GM19463 (cell line): Measurements from ENCODE around the gene DUSP6.

ENCODE experiments used
- ATAC-seq: cut with Tn5 transposase; IDR thresholded peaks from one replicate; pipeline ENCODE4 v1.9.1; 2021; ENCODE audit warnings: mild to moderate bottlenecking, moderate library complexity; ENCODE audit not compliant: unreplicated experiment

Gene DUSP6

GRCh38 chr12:89299931-89300330 lies 52.4 kb downstream of the DUSP6 start:
- no peak for ATAC-seq

DNA sequence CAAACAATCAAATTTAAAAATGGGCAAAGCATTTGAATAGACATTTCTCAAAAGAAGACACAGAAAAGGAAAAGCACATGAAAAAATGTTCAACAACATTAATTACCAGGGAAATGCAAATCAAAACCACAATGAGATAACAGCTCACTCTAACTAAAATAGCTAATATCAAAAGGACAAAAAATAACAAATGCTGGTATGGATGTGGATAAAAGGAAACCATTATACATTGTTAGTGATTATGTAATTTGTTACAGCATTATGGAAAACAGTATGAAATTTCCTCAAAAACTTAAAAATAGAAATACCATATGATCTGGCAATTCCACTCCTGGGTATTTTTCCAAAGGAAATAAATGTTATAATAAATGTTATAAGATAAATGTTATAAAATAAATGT lies 52.9 kb downstream of the DUSP6 start:
- no peak for ATAC-seq
